ENCODE results near the gene XAGE3. TPM values are rescaled to one million over a fixed set of nuclear protein-coding genes. Genes with fewer than 3 reads are reported as not detected.

The XAGE3 gene, protein sequence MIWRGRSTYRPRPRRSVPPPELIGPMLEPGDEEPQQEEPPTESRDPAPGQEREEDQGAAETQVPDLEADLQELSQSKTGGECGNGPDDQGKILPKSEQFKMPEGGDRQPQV
- total RNA-seq: not detected in 2 replicates

DNA sequence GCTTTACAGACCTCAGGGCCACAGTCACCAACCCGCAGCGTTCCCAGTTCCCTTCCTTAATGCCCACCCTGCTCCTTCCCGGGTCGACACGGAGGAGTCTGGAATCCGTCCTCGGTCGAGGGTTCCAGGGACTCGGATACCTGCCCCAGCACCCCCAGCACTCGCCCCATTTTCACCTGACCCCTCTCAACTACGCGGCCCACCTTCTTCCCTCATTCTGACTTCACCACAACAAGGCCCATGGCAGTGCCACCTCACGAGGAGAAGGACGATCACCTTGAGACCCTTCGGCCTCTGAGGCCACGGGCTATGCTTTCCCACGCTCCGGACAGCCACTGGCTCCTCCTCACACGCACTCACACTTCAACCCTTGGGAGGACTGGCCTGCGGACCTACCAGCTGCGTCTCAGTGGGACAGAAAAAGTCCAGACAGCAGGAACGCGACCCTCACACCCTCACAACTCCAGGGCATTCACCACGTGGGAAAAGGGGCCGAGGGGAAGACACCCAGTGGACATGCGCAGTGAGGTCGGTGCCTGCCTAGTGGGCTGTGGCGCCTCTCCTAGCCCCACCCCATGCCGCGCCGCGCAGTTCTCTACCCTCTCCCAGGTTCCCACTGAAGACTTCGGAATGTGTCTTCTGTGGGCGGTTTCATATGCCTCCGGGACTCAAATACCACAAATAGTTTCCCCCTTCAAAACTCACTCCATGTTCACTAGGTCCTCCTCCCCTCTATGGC, at the start of gene XAGE3:
Gene XAGE3, minus strand, starts transcription at position 474 of the 739 bp plus-strand sequence. CDS start 950 bp downstream, outside the sequence.

DNA sequence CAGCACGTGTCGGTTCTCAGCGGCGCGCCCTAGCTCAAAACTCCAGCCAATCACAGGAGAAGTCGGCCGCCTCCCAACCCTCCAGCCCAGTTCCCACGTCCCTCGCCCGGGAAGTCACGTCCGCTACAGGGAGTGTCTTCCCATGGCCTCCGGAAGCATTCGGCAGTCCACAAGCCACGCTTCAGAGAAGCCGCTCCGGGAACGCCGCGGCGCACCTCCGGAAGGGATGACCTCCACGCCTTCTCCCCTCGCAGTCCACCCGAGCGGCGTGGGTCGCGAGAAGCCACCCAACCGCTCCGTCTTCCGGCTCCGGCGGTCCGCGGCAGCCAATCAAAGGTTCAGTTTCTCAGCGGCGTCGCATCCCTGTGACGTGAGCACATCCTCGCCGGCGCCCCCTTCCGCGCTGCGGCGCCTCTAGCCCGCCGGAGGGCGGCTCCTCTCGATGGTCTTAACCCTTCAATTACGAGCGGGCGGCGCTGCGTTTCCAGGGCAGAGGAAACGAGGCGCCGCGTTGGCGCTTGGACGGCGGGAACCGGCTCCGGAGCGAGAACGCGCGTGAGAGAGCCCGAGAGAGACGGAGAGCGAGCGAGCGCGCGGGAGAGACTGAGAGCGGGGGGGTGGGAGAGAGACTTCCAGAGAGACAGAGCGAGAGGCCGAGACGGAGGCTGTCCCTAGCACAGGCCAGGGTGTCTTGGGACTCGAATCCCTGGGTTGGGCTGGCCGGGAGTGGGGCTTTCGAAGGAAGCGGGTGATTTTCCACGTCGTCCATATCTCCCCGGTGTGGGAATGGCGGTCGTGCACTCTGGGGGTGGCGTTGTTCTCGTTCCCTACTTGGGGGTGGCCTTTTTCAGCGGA, 29.2 kb upstream of the XAGE3 start, which contains the start of gene FAM156B:
Gene FAM156B, plus strand, starts transcription at position 476 of the 855 bp plus-strand sequence. CDS start 9,896 bp downstream, outside the sequence.

Other genes starting within 250 kb of the XAGE3 start
- not detected in 2 replicates for gene SSX7, start 213.2 kb downstream of the XAGE3 start, total RNA-seq
- gene SSX2, start 160.9 kb downstream of the XAGE3 start, total RNA-seq: not detected in 2 replicates
- gene SSX2B, start 116.8 kb downstream of the XAGE3 start, total RNA-seq: not detected in 2 replicates
- gene SPANXN5, start 70.7 kb downstream of the XAGE3 start, total RNA-seq: not detected in 2 replicates
- not detected in 2 replicates for gene XAGE5, start 56.8 kb downstream of the XAGE3 start, total RNA-seq
- 9.5 and 10.8 TPM in 2 replicates for gene FAM156B, start 29.2 kb upstream of the XAGE3 start, total RNA-seq
- 14.8 and 18.3 TPM in 2 replicates for gene FAM156A, start 90.4 kb upstream of the XAGE3 start, total RNA-seq
- 2.2 and 2.8 TPM in 2 replicates for gene GPR173, start 180.7 kb upstream of the XAGE3 start, total RNA-seq
- gene TSPYL2, start 214.3 kb upstream of the XAGE3 start, total RNA-seq: 15.7 and 24.2 TPM in 2 replicates
- 9.3 and 10.7 TPM in 2 replicates for gene KANTR, start 226.1 kb upstream of the XAGE3 start, total RNA-seq

Measured in articular chondrocyte of knee joint (primary cell).